ENCODE data around the gene GGN. TPM values are rescaled to one million over a fixed set of nuclear protein-coding genes. Genes with fewer than 3 reads are reported as not detected.

GGN gene, protein sequence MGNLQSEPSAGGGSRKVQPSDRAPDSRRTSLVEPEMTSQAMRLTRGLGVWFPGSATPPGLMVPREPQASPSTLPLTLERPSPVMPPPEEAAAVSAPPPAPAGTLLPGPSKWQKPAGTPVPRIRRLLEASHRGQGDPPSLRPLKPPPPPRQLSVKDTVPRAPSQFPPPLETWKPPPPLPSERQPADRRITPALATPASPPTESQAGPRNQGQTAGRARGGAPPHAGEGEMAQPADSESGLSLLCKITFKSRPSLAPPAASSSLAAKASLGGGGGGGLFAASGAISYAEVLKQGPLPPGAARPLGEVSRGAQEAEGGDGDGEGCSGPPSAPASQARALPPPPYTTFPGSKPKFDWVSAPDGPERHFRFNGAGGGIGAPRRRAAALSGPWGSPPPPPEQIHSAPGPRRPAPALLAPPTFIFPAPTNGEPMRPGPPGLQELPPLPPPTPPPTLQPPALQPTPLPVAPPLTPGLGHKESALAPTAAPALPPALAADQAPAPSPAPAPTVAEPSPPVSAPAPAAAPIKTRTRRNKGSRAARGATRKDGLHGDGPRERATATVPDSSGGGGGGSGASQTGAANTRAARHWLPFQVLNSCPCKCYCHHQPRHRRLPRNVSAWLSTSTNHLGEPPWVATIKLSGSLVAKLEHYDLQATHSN
- 0.94 and 2.9 TPM in 2 replicates for total RNA-seq

DNA sequence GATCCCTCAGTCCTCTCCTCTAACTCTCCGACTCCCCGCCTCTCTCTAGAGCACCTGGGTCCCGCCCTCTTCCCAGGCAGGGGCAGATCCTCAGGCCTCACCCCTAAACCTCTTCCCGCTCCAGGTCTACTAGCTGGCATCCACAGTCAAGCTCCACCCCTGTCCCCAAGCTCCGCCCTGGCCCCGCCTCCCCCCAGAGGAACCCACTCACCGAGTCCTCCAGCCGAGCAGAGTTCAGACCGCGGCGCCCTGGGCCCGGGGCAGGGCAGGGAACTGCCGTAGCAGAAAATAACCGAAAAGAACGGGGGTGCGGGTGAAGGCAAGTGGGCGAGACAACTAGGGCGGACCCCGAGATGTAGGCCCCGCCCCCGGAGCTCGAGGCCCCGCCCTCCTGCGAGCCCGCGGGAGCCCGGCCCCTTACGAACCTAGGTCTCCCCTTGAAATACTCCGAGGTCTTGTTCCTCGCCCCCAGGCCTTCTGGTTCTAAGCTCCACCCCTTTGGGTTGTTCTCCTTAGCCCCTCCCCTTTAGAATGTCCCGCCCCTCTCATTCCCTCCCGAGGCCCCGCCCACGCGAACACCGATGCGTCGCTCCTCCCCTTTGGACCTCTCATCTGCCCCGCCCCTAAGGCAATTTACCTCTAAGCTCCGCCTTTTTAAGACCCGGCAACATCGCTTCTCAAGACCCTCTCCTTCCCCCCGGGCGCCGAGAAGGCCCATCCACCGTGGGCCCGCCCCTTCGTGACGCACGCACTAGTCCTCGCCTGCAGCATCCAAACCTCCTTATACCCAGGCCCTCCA lies at the start of gene GGN:
GGN (minus strand) TSS at position 485 of the 799 bp plus-strand sequence. CDS start 773 bp downstream, outside the sequence.

DNA sequence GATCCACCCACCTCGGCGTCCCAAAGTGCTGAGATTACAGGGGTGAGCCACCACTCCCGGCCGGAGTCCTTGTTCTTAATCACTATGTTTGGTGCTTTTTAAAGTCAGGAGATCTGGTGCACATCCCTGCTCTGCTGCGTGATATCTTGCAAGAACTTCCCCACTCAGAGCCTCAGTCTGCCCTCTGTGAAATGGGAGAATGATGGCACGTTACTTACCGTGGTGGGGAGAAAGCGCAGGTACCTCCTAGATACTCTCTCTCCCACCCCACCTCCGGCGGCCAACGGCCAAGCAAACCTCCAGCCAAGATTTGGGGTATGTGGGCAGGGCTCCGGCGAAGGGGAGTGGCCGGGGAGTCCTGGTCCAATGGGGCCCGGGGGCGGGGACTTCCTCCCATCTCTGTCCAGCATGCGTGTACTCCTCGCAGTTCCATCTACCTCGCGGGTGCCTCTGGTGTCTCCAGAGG lies 45.5 kb upstream of the GGN start, which contains the start of gene RYR1:
RYR1 (plus strand) TSS at position 424 of the 466 bp plus-strand sequence. CDS start 139 bp downstream, outside the sequence.

DNA sequence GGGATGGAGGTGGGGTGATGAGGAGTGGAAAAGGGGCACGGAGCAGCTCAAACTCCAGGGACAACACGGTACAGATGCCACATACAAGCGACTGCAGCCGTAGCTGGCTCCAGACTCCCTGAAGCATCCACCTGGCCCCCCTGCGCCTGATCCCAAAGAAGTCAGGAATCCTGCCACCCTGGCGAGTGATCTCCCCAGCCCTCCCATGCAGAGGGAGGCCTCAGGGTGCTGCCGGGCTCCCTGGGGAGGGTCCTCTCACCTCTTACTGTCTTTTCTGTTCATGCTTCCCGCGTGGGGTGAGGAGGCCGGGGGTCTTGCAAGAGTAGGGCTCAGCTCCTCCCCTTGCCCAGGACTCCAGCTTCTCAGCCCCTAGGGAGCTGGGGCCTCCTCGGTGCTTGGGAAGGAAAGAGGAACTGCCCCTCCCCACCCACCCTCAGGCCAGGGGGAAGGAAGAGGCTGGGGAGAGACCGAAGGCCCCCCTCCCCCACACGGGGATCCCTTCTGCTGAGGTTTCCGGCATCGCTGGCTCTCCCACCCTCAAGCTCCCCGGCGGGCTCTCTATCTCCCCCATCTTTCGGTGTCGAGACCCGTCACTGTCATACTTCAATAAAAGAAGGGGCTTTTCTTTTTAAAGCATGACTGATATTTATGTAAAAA lies 38.1 kb upstream of the GGN start, which contains the start of gene RASGRP4:
RASGRP4 (minus strand) TSS at position 410 of the 657 bp plus-strand sequence; CDS start at position 282, 128 bp downstream.

DNA sequence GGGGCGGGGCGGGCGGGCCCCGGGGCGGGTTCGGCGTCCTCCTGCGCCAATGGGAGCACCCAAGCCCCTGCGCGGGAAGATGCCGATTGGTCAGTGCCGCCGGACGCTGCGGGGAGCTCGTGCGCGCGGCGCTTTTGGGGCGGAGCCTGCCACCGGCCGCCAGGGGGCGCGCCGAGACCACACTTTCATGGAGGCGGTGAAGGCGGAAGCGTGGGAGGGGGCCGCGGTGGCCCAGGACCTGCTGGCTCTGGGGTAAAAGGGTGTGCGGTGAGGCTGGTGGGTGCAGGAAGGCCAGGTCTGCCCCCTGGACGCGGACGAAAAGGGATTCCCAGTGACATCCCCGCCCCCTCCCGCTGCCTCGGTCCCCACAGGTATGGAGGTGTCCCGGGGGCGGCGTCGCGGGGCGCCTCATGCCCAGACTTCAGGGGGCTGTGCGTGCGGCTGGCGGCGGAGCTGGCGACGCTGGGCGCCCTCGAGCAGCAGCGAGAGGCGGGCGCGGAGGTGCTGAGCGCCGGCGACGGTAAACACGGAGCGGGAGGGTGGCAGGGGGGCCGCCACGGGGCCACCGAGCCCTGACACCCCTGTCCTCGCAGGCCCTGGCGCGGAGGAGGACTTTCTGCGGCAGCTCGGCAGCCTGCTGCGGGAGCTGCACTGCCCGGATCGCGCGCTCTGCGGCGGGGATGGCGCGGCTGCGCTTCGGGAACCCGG lies 15.3 kb upstream of the GGN start, which contains the start of gene FAM98C:
FAM98C (plus strand) TSS at position 127 of the 708 bp plus-strand sequence; CDS start at position 188, 61 bp downstream.

DNA sequence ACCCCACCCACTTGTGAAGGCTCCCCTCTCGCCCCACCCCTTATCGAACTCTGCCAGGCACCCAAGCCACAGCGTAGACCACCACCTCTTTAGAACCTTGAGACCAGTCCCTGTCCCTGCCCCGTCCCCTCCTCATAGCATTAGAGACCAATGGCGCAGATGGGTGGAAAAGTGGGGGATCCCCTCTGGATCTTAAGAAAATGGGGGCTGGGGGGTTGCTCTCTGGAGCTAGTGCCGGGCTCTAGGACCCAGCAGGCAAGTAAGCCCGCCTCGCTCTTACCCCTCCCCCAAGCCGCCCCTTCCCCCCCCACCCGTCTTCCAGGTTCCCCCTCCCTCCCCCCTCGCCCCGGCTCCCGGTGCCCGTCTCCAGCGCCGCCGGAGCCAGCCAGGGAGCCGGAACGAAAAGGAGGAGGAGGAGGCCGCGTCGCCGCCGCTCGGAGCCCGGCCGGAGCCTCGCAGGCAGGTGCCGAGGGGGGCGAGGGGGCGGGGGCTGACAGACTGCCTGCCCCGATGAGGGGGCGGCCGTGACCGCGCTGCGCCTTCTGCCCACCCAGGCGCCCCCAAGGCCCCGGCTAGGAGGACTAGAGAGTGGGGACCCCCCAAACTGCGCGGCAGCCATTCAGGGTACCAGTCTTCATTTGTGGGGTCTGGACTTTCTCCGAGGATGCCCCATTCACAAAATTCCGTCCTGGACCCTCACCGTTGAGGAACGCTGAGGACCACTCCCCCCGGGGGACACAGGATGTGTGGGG lies 691 bp upstream of the GGN start, which contains the start of gene SPRED3:
SPRED3 (plus strand) TSS at position 349 of the 752 bp plus-strand sequence. CDS start 1,606 bp downstream, outside the sequence.

DNA sequence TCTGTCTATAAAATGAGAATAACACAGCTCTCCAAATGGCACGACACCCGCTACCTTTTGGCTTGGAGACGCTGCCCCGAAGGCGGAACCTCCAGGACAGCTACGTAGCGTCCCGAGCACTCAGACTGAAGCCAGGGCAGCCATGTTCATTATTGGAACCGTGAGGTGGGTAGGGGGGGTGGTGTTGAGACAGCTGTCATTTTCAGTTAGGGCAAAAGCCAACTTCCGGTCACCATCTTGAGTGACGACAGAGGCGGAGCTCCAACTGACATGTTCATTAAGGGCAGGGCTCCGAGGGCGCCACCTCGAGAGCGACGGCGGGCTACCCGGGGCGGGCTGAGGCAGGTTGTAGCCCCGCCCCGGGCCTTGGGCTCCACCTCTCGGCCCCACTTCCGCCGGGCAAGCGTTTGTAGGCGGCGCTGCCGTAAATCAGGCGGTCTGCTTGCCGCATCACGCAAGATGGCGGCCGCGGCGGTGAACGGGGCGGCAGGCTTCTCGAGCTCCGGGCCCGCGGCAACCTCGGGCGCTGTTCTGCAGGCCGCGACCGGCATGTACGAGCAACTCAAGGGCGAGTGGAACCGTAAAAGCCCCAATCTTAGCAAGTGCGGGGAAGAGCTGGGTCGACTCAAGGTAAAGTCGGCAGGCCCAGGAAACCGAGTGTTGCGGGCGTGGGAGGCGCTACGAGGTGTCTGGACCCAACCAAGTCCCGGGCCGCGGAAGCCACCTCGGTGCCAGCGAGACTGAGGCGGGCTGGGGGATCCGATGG lies 13.3 kb downstream of the GGN start, which contains the start of gene PSMD8:
PSMD8 (plus strand) TSS at position 240 of the 766 bp plus-strand sequence; CDS start at position 271, 31 bp downstream.

Other genes starting within 250 kb of the GGN start
- gene DPF1, start 163.8 kb downstream of the GGN start, total RNA-seq: 0.93 and 3.1 TPM in 2 replicates
- gene PPP1R14A, start 131.7 kb downstream of the GGN start, total RNA-seq: 26.8 and 28.3 TPM in 2 replicates
- 15.5 and 16.9 TPM in 2 replicates for gene SPINT2, start 123.5 kb downstream of the GGN start, total RNA-seq
- gene C19orf33, start 83.8 kb downstream of the GGN start, total RNA-seq: 65.5 and 83.0 TPM in 2 replicates
- 126 and 131 TPM in 2 replicates for gene YIF1B, start 72.1 kb downstream of the GGN start, total RNA-seq
- 6.3 and 7.4 TPM in 2 replicates for gene KCNK6, start 68.2 kb downstream of the GGN start, total RNA-seq
- gene CATSPERG, start 52.2 kb downstream of the GGN start, total RNA-seq: 0.07 and 0.34 TPM in 2 replicates
- 310 and 371 TPM in 2 replicates for gene PSMD8, start 13.5 kb downstream of the GGN start, total RNA-seq
- gene SPRED3, start 663 bp upstream of the GGN start, total RNA-seq: 3.4 and 4.4 TPM in 2 replicates
- gene FAM98C, start 15.1 kb upstream of the GGN start, total RNA-seq: 10.9 and 18.6 TPM in 2 replicates
- gene RASGRP4, start 38.2 kb upstream of the GGN start, total RNA-seq: not detected in 2 replicates
- not detected in 2 replicates for gene RYR1, start 45.7 kb upstream of the GGN start, total RNA-seq
- gene MAP4K1, start 229.9 kb upstream of the GGN start, total RNA-seq: not detected in 2 replicates
- gene EIF3K, start 231.2 kb upstream of the GGN start, total RNA-seq: 464 and 585 TPM in 2 replicates